GM12872 (cell line): ENCODE results near the gene M6PR.

Source experiments
- CTCF ChIP-seq: IDR thresholded peaks from 3 replicates; pipeline ENCODE4 v1.5.1; 2011; ENCODE audit warnings: low read depth, mild to moderate bottlenecking, low read length, moderate library complexity; ENCODE audit not compliant: insufficient read depth

The M6PR gene

GRCh38 chr12:8922544-8922943 lies 26.9 kb downstream of the M6PR start:
- TF ChIP-seq CTCF, result no peak

GRCh38 chr12:8917751-8918150 lies 31.7 kb downstream of the M6PR start:
- no peak for TF ChIP-seq CTCF

- no peak for TF ChIP-seq CTCF
Measured at GRCh38 chr12:8917031-8917430, 32.4 kb downstream of the M6PR start.

- TF ChIP-seq CTCF, result no peak
Measured at GRCh38 chr12:8916154-8916553, 33.3 kb downstream of the M6PR start.

GRCh38 chr12:8914716-8915526 lies 34.5 kb downstream of the M6PR start:
- TF ChIP-seq CTCF, result no peak

GRCh38 chr12:8914033-8914715 lies 35.3 kb downstream of the M6PR start, which contains the start of gene PHC1:
TSS of gene PHC1 (plus strand) at chr12:8914509. CDS start at chr12:8917678, 3,169 bp downstream.
- peak; percentile 39; the same call in 2 of the 3 replicates for TF ChIP-seq CTCF

GRCh38 chr12:8913702-8914032 lies 35.8 kb downstream of the M6PR start:
- TF ChIP-seq CTCF, result no peak
